ENCODE results near the gene EXOSC10. TPM values are rescaled to one million over a fixed set of nuclear protein-coding genes. Genes with fewer than 3 reads are reported as not detected.

Gene EXOSC10
- total RNA-seq, 1 experiment from 2014 or later: 73.0 TPM

DNA sequence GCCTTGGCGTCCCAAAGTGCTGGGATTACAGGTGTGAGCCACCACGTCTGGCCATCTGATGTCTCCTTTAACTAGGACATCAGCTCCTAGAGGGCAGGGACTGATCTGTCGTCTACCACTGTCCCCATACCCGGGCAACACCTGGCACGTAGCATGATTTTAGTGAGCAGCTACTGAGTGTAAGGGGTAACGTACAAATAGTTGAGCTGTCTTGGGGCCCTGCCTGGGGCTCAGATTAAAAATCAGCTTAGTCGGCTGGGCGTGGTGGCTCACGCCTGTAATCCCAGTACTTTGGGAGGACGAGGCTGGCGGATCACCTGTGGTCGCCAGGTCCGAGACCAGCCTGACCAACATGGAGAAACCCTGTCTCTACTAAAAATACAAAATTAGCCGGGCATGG is 41.6 kb downstream of the EXOSC10 start (continued):
- TF ChIP-seq, protein P1, sequence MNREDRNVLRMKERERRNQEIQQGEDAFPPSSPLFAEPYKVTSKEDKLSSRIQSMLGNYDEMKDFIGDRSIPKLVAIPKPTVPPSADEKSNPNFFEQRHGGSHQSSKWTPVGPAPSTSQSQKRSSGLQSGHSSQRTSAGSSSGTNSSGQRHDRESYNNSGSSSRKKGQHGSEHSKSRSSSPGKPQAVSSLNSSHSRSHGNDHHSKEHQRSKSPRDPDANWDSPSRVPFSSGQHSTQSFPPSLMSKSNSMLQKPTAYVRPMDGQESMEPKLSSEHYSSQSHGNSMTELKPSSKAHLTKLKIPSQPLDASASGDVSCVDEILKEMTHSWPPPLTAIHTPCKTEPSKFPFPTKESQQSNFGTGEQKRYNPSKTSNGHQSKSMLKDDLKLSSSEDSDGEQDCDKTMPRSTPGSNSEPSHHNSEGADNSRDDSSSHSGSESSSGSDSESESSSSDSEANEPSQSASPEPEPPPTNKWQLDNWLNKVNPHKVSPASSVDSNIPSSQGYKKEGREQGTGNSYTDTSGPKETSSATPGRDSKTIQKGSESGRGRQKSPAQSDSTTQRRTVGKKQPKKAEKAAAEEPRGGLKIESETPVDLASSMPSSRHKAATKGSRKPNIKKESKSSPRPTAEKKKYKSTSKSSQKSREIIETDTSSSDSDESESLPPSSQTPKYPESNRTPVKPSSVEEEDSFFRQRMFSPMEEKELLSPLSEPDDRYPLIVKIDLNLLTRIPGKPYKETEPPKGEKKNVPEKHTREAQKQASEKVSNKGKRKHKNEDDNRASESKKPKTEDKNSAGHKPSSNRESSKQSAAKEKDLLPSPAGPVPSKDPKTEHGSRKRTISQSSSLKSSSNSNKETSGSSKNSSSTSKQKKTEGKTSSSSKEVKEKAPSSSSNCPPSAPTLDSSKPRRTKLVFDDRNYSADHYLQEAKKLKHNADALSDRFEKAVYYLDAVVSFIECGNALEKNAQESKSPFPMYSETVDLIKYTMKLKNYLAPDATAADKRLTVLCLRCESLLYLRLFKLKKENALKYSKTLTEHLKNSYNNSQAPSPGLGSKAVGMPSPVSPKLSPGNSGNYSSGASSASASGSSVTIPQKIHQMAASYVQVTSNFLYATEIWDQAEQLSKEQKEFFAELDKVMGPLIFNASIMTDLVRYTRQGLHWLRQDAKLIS (CRISPR knock-in tag; IDR thresholded peaks at IDR 0.05; ENCODE audit: borderline replicate concordance): no peak
- TF ChIP-seq RORB (CRISPR knock-in tag; IDR thresholded peaks at IDR 0.05): no peak
- no peak for TF ChIP-seq CBFB (CRISPR knock-in tag; IDR thresholded peaks at IDR 0.05; ENCODE audit: low read depth)
- TF ChIP-seq, protein P2, sequence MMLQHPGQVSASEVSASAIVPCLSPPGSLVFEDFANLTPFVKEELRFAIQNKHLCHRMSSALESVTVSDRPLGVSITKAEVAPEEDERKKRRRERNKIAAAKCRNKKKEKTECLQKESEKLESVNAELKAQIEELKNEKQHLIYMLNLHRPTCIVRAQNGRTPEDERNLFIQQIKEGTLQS (CRISPR knock-in tag; conservative IDR thresholded peaks at IDR 0.05): no peak
- no peak for TF ChIP-seq SMAD3 (CRISPR knock-in tag; IDR thresholded peaks at IDR 0.05; ENCODE audit: borderline replicate concordance)
- TF ChIP-seq, protein P3, sequence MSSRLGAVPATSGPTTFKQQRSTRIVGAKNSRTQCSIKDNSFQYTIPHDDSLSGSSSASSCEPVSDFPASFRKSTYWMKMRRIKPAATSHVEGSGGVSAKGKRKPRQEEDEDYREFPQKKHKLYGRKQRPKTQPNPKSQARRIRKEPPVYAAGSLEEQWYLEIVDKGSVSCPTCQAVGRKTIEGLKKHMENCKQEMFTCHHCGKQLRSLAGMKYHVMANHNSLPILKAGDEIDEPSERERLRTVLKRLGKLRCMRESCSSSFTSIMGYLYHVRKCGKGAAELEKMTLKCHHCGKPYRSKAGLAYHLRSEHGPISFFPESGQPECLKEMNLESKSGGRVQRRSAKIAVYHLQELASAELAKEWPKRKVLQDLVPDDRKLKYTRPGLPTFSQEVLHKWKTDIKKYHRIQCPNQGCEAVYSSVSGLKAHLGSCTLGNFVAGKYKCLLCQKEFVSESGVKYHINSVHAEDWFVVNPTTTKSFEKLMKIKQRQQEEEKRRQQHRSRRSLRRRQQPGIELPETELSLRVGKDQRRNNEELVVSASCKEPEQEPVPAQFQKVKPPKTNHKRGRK (CRISPR knock-in tag; IDR thresholded peaks at IDR 0.05; ENCODE audit: borderline replicate concordance): no peak
- no peak for TF ChIP-seq GTF2I (CRISPR knock-in tag; conservative IDR thresholded peaks at IDR 0.05)
- TF ChIP-seq TP53 (CRISPR knock-in tag; IDR thresholded peaks at IDR 0.05): no peak
- TF ChIP-seq, protein P4, sequence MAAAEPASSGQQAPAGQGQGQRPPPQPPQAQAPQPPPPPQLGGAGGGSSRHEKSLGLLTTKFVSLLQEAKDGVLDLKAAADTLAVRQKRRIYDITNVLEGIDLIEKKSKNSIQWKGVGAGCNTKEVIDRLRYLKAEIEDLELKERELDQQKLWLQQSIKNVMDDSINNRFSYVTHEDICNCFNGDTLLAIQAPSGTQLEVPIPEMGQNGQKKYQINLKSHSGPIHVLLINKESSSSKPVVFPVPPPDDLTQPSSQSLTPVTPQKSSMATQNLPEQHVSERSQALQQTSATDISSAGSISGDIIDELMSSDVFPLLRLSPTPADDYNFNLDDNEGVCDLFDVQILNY (CRISPR knock-in tag; IDR thresholded peaks at IDR 0.05): no peak
- TF ChIP-seq, protein P5, sequence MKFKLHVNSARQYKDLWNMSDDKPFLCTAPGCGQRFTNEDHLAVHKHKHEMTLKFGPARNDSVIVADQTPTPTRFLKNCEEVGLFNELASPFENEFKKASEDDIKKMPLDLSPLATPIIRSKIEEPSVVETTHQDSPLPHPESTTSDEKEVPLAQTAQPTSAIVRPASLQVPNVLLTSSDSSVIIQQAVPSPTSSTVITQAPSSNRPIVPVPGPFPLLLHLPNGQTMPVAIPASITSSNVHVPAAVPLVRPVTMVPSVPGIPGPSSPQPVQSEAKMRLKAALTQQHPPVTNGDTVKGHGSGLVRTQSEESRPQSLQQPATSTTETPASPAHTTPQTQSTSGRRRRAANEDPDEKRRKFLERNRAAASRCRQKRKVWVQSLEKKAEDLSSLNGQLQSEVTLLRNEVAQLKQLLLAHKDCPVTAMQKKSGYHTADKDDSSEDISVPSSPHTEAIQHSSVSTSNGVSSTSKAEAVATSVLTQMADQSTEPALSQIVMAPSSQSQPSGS (CRISPR knock-in tag; IDR thresholded peaks at IDR 0.05; ENCODE audit: borderline replicate concordance, low read depth): no peak

DNA sequence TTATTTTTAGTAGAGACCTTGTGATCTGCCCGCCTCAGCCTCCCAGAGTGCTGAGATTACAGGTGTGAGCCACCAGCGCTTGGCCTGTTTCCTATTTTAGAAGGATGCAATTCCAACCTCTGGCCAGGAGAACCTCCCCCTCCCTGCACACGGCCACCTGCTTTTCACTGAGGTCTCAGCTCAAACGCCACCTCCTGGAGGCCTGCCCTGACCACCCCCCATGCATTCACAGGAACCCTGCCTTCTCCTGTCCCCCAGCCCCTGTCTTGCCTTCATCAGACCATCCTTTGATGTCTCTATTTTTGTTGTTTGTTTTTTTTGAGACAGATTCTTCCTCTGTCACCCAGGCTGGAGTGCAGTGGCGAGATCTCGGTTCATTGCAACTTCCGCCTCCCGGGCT is 42.2 kb downstream of the EXOSC10 start:
- Mint-ChIP-seq H3K36me3 (peaks cover 23% of the 10 kb centered on the region), H3K9me3 (no peaks in the 10 kb centered on the region), H3K4me1 (peaks cover 26% of the 10 kb centered on the region), H3K27ac (peak overlapping the region; percentile 44; the same call in 1 of the 2 replicates), H3K27me3 (ENCODE audit: low read depth) (no peaks in the 10 kb centered on the region), H3K4me3 (no peak overlapping the region)
- ATAC-seq: no peak
- POLR2A ChIA-PET: no interaction called here
- no peak for TF ChIP-seq ETV6 (CRISPR knock-in tag; IDR thresholded peaks at IDR 0.05)
- TF ChIP-seq, protein P6, sequence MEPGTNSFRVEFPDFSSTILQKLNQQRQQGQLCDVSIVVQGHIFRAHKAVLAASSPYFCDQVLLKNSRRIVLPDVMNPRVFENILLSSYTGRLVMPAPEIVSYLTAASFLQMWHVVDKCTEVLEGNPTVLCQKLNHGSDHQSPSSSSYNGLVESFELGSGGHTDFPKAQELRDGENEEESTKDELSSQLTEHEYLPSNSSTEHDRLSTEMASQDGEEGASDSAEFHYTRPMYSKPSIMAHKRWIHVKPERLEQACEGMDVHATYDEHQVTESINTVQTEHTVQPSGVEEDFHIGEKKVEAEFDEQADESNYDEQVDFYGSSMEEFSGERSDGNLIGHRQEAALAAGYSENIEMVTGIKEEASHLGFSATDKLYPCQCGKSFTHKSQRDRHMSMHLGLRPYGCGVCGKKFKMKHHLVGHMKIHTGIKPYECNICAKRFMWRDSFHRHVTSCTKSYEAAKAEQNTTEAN (CRISPR knock-in tag; IDR thresholded peaks at IDR 0.05): no peak
- no peak for TF ChIP-seq NFATC4 (CRISPR knock-in tag; IDR thresholded peaks at IDR 0.05)
- no peak for TF ChIP-seq GABPB1 (CRISPR knock-in tag; IDR thresholded peaks at IDR 0.05)
- TF ChIP-seq ZNF219 (CRISPR knock-in tag; IDR thresholded peaks at IDR 0.05; ENCODE audit: borderline replicate concordance): no peak
- TF ChIP-seq, protein P7, sequence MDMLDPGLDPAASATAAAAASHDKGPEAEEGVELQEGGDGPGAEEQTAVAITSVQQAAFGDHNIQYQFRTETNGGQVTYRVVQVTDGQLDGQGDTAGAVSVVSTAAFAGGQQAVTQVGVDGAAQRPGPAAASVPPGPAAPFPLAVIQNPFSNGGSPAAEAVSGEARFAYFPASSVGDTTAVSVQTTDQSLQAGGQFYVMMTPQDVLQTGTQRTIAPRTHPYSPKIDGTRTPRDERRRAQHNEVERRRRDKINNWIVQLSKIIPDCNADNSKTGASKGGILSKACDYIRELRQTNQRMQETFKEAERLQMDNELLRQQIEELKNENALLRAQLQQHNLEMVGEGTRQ (CRISPR knock-in tag; IDR thresholded peaks at IDR 0.05): no peak
- TF ChIP-seq, protein P8, sequence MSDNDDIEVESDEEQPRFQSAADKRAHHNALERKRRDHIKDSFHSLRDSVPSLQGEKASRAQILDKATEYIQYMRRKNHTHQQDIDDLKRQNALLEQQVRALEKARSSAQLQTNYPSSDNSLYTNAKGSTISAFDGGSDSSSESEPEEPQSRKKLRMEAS (CRISPR knock-in tag; IDR thresholded peaks at IDR 0.05): no peak
- TF ChIP-seq NFYB (CRISPR knock-in tag; conservative IDR thresholded peaks at IDR 0.05; ENCODE audit: low read depth): no peak
- no peak for TF ChIP-seq ZNF138 (CRISPR knock-in tag; conservative IDR thresholded peaks at IDR 0.05)
- CTCF ChIA-PET: interaction anchor here (0.6 to 3.2 kb wide), 8 partner anchors 12 to 126 kb away, joined by 3 to 41 read pairs (median 3); no protein-coding TSS in a partner anchor
- DNase-seq (ENCODE audit: low spot score): no peak
